Activated T-helper 1 cell treated with anti-CD3 and anti-CD28 coated beads, Interleukin-12 subunit alpha, Interleukin-12 subunit beta, Interleukin-2, Interleukin-4 antibody, amounts not matched to agents 30 ng/mL and 10 ng/mL and 1 ng/mL, durations not matched to agents 14 hours and 24 hours and 36 hours (primary cell): ENCODE results near the gene TNS3. TPM values are rescaled to one million over a fixed set of nuclear protein-coding genes. Genes with fewer than 3 reads are reported as not detected.

Experiments
- DNase-seq: peaks from one replicate; pipeline ENCODE4 v3.0.0; 2021; ENCODE audit warnings: low spot score
- H3K27ac Mint-ChIP-seq: one replicate; pipeline ENCODE4 v1.8.0; 2021; ENCODE audit warnings: mild to moderate bottlenecking, mixed read lengths
- H3K27me3 Mint-ChIP-seq: one replicate; pipeline ENCODE4 v1.8.0; 2022; ENCODE audit warnings: mild to moderate bottlenecking, moderate library complexity, mixed read lengths; ENCODE audit not compliant: insufficient read depth
- H3K36me3 Mint-ChIP-seq: one replicate; pipeline ENCODE4 v1.8.0; 2021; ENCODE audit warnings: low read depth, mixed read lengths
- H3K4me1 Mint-ChIP-seq: one replicate; pipeline ENCODE4 v1.8.0; 2021; ENCODE audit warnings: low read depth, mixed read lengths
- H3K4me3 Mint-ChIP-seq: one replicate; pipeline ENCODE4 v1.8.0; 2021; ENCODE audit warnings: mild to moderate bottlenecking, moderate library complexity, mixed read lengths
- H3K9me3 Mint-ChIP-seq: one replicate; pipeline ENCODE4 v1.8.0; 2021; ENCODE audit warnings: mixed read lengths
- intact Hi-C: fragments of 100-400 bp; cut with micrococcal nuclease; formaldehyde crosslinking; loops from one replicate; pipeline ENCODE4 v1.15.1; 2024
- total RNA-seq: library from RNA; stranded (reverse); gene quantifications from 2 replicates; pipeline ENCODE4 v1.2.3, GENCODE V29; 2022

The TNS3 gene
- total RNA-seq, 1 donor from 2014 or later = 5.8 TPM

- Mint-ChIP-seq H3K4me1 (peaks cover 3% of the 10 kb centered on the region), H3K4me3 (no peak overlapping the region), H3K36me3 (no peaks in the 10 kb centered on the region), H3K9me3 (no peaks in the 10 kb centered on the region), H3K27me3 (peaks cover 32% of the 10 kb centered on the region), H3K27ac (no peak overlapping the region)
- intact Hi-C loops = no loop called here
- DNase-seq = no peak
Measured at GRCh38 chr7:47583739-47584535, 2.0 kb upstream of the TNS3 start.

- intact Hi-C loops = no loop called here
- H3K4me3 Mint-ChIP-seq = no peak overlapping the region
- peaks cover 9% of the 10 kb centered on the region for H3K4me1 Mint-ChIP-seq
- DNase-seq = no peak
- H3K27me3 Mint-ChIP-seq = peaks cover 32% of the 10 kb centered on the region
- no peaks in the 10 kb centered on the region for H3K9me3 Mint-ChIP-seq
- no peak overlapping the region for H3K27ac Mint-ChIP-seq
- H3K36me3 Mint-ChIP-seq = no peaks in the 10 kb centered on the region
Measured at GRCh38 chr7:47582764-47583738, 1.1 kb upstream of the TNS3 start.

DNA sequence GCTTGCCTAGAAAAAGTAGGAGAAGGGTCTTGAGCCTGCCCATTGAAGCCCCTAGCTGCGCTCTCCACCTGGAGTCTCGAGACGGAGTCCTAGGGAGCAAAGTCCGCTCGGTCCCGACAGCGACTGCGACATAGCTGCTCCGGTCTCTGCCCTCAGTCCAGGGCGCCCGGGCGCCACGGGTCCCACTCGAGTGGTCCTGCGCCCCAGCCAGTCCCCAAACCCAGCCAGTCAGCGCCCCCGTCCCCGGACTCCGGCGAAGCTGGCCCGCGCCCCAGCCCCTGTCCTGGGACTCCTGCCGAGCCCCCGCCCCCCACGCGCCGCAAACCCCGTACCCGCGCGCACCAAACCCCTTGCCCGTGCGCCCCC is 490 bp downstream of the TNS3 start:
- intact Hi-C loops = no loop called here

GRCh38 chr7:47580811-47581331 is 1.0 kb downstream of the TNS3 start:
- H3K27me3 Mint-ChIP-seq = peaks cover 32% of the 10 kb centered on the region
- no peak overlapping the region for H3K27ac Mint-ChIP-seq
- peaks cover 9% of the 10 kb centered on the region for H3K4me1 Mint-ChIP-seq
- H3K36me3 Mint-ChIP-seq = no peaks in the 10 kb centered on the region
- no peaks in the 10 kb centered on the region for H3K9me3 Mint-ChIP-seq
- no peak overlapping the region for H3K4me3 Mint-ChIP-seq
- DNase-seq = no peak
- intact Hi-C loops = no loop called here

More for the DNA sequence above, 490 bp downstream of the TNS3 start:
- Mint-ChIP-seq H3K27ac (no peak overlapping the region), H3K36me3 (no peaks in the 10 kb centered on the region), H3K9me3 (no peaks in the 10 kb centered on the region), H3K27me3 (peaks cover 32% of the 10 kb centered on the region), H3K4me3 (no peak overlapping the region), H3K4me1 (peaks cover 9% of the 10 kb centered on the region)
- no peak for DNase-seq

DNA sequence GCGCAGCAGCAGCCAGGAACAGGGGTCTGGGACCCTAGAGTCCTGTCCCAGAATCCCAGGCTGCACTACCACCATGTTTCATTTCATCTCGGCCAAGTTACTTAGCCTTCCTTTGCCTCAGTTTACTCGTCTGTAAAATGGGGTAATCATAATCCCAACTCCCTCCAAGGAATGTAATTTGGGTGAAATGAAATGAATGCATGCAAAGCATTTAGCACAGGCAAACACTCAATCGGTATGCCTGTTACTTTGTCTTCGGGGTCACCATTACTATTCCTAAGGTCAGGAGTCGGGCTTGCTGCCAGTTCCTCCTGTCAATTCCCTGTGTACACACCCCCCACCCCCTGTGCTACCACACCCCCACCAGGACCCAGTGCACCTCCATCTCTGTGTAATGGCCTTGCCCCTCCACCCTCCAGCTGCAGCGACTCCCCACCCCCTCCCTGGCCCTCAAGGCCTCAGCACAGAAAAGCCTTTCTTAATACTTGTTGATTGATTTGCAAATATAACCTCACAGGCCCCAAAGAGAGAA is 1.7 kb downstream of the TNS3 start:
- Mint-ChIP-seq H3K27ac (no peak overlapping the region), H3K27me3 (peaks cover 32% of the 10 kb centered on the region), H3K4me3 (no peak overlapping the region), H3K36me3 (no peaks in the 10 kb centered on the region), H3K4me1 (peaks cover 9% of the 10 kb centered on the region), H3K9me3 (no peaks in the 10 kb centered on the region)
- DNase-seq = no peak
- intact Hi-C loops = no loop called here

DNA sequence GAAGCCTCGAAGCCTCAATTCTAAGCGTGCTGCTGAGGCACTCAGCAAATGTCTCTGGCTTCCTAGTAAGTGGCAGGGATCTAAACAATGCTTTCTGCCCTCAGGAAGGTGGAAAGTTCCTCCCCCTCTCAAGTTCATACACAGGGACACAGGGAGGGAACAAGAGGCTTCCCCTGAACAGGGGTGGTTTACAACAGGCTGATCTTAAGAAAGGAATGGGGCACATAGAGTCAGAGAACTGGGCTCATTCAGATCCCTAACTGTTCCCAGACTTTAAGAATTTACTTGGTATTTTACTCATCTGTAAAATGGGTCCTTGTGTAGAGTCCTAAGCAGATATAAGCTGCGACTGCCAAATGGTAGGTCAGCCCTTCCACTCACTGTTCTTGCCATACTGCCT is 2.5 kb downstream of the TNS3 start:
- H3K27me3 Mint-ChIP-seq = peaks cover 29% of the 10 kb centered on the region
- H3K27ac Mint-ChIP-seq = no peak overlapping the region
- H3K4me3 Mint-ChIP-seq = no peak overlapping the region
- H3K9me3 Mint-ChIP-seq = no peaks in the 10 kb centered on the region
- H3K4me1 Mint-ChIP-seq = peaks cover 9% of the 10 kb centered on the region
- DNase-seq = no peak
- no peaks in the 10 kb centered on the region for H3K36me3 Mint-ChIP-seq
- intact Hi-C loops = no loop called here

DNA sequence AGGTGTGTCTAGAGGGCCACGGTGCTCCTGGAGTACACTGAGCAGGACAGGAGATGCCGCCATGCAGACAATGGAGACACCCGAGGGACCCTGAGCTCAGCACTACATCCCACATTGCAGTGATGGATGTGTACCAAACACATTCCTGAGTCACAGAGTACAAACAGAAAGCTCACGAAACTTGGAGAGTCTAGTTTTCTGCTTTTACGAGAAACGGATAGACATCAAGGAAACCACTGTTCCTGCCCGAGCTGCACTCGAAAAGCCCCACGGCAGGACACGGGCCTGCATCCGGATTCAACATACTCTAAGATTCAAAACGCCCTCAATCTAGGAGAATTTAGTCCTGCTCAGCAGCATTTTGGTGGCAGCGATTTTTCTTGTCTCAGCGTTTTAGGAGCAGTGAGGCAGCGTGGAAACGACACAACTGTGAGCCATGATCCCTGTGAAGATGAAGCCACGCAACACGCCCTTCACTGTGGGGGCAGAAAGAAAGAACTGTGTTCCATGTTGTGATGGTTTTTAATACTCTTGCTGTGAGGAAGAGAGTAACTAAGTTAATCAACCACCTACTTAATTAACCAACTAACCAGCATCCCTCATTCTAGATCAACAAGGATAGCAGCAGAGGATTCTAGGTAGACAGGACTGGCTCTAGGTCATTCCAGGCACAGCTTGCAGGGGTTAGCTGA is 3.2 kb downstream of the TNS3 start:
- Mint-ChIP-seq H3K4me1 (peaks cover 9% of the 10 kb centered on the region), H3K4me3 (no peak overlapping the region), H3K9me3 (no peaks in the 10 kb centered on the region), H3K27ac (no peak overlapping the region), H3K36me3 (no peaks in the 10 kb centered on the region), H3K27me3 (peaks cover 30% of the 10 kb centered on the region)
- intact Hi-C loops = no loop called here
- DNase-seq = peak; percentile 7

DNA sequence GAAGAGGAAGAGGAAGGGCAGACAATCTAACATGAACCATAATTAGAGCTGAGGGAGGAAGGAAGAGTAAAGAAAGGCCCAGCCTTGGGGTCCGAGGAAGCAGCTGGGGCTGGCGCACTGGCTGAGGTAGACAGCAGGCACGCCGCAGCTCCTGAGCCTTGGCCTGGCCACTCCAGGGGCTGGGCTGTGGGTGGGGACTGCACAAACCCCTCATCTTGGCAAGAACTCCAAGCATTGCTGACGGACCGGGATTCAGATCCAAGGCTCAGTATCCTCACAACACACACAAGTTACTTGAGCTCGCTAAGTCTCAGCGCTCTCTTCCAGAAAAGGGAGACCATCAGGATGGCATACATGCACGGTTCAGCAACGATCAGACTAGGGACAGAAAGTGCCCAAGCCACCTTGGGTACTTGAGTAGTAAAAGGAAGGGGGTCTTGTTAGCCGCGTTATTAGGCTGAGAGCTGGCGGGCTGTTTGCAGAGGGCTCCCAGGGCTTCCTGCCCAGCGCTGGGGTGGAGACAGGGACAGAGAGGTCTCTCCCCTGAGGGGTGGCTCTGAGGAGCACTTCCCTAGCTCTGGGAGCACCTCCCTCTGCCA is 4.5 kb downstream of the TNS3 start:
- Mint-ChIP-seq H3K36me3 (no peaks in the 10 kb centered on the region), H3K27ac (no peak overlapping the region), H3K4me1 (peaks cover 9% of the 10 kb centered on the region), H3K4me3 (no peak overlapping the region), H3K9me3 (no peaks in the 10 kb centered on the region), H3K27me3 (peaks cover 19% of the 10 kb centered on the region)
- intact Hi-C loops = no loop called here
- DNase-seq = no peak

- no peak for DNase-seq
- Mint-ChIP-seq H3K4me3 (no peak overlapping the region), H3K27ac (no peak overlapping the region), H3K9me3 (no peaks in the 10 kb centered on the region), H3K4me1 (peaks cover 9% of the 10 kb centered on the region), H3K36me3 (no peaks in the 10 kb centered on the region), H3K27me3 (peaks cover 16% of the 10 kb centered on the region)
- intact Hi-C loops = no loop called here
Measured at GRCh38 chr7:47576866-47577306, 5.0 kb downstream of the TNS3 start.

GRCh38 chr7:47576031-47576865 is 5.7 kb downstream of the TNS3 start:
- Mint-ChIP-seq H3K9me3 (no peaks in the 10 kb centered on the region), H3K36me3 (no peaks in the 10 kb centered on the region), H3K4me3 (no peak overlapping the region), H3K4me1 (peaks cover 9% of the 10 kb centered on the region), H3K27me3 (peaks cover 18% of the 10 kb centered on the region), H3K27ac (no peak overlapping the region)
- no peak for DNase-seq
- intact Hi-C loops = no loop called here

GRCh38 chr7:47574482-47575329 is 7.2 kb downstream of the TNS3 start:
- H3K4me3 Mint-ChIP-seq = no peak overlapping the region
- DNase-seq = no peak

More at GRCh38 chr7:47574482-47575329, 7.2 kb downstream of the TNS3 start:
- peaks cover 14% of the 10 kb centered on the region for H3K27me3 Mint-ChIP-seq
- H3K36me3 Mint-ChIP-seq = no peaks in the 10 kb centered on the region
- intact Hi-C loops = no loop called here
- no peaks in the 10 kb centered on the region for H3K9me3 Mint-ChIP-seq
- H3K27ac Mint-ChIP-seq = no peak overlapping the region
- peaks cover 9% of the 10 kb centered on the region for H3K4me1 Mint-ChIP-seq
